ENCODE results near the gene EEF1AKMT4.

The EEF1AKMT4 gene

GRCh38 chr3:184248454-184249411 lies 739 bp upstream of the EEF1AKMT4 start, which contains the start of gene ALG3:
Gene ALG3 (minus strand): TSS chr3:184248962. CDS start chr3:184248940, 22 bp downstream.
- H3K79me2 ChIP-seq (ENCODE audit: control insufficient read depth, low read length), result peaks cover 56% of the 10 kb centered on the region
- no peaks in the 10 kb centered on the region for H3K27me3 ChIP-seq (ENCODE audit: control insufficient read depth, low read length)

DNA sequence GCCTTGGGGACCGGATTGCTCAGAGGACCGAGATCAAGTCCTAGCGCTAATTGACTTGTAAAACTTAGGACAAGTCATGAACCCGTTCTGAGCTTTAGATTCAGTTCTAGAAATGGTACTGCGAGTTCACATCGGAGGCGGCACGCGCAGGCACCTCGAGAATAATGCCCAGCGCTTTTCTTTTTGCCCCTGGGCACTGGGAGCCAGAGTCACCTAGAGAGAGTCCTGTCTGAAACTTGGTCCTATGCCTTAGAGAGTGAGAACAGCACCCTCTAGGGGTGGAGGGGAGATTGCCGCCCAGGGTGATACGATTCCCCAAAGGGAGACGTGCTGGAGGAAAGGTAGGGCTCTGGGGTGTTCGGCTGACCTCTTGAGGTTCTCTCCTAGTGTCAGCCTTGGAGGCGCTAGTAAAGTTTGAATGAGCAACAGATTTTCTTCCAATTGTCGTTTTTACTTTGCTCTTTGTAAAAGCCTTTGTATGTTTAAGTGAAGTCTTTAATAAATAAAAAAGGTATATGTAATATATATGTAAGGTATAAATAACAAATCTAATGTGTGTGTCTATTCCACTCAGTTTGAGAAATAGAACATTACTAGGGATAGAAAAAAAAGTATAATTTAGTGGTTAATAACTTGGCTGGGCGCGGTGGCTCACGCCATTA lies 826 bp downstream of the EEF1AKMT4 start:
- H3K79me2 ChIP-seq (ENCODE audit: control insufficient read depth, low read length), result peaks cover 60% of the 10 kb centered on the region
- peak overlapping the region; percentile 91 for H3K4me3 ChIP-seq (ENCODE audit: low read length)
- no peaks in the 10 kb centered on the region for H3K9me3 ChIP-seq (ENCODE audit: control insufficient read depth, insufficient read depth, low read length)
- H3K9me2 ChIP-seq (replicated peaks; ENCODE audit: control insufficient read depth, low read length), result no peaks in the 10 kb centered on the region
- peaks cover 4% of the 10 kb centered on the region for H3F3A ChIP-seq (ENCODE audit: control insufficient read depth, insufficient read depth)
- peak overlapping the region; percentile 100 for H3K4me2 ChIP-seq (ENCODE audit: low read length)
- H3K4me1 ChIP-seq (ENCODE audit: control insufficient read depth, low read length), result peaks cover 12% of the 10 kb centered on the region
- TF ChIP-seq, protein P1, sequence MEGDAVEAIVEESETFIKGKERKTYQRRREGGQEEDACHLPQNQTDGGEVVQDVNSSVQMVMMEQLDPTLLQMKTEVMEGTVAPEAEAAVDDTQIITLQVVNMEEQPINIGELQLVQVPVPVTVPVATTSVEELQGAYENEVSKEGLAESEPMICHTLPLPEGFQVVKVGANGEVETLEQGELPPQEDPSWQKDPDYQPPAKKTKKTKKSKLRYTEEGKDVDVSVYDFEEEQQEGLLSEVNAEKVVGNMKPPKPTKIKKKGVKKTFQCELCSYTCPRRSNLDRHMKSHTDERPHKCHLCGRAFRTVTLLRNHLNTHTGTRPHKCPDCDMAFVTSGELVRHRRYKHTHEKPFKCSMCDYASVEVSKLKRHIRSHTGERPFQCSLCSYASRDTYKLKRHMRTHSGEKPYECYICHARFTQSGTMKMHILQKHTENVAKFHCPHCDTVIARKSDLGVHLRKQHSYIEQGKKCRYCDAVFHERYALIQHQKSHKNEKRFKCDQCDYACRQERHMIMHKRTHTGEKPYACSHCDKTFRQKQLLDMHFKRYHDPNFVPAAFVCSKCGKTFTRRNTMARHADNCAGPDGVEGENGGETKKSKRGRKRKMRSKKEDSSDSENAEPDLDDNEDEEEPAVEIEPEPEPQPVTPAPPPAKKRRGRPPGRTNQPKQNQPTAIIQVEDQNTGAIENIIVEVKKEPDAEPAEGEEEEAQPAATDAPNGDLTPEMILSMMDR (IDR thresholded peaks at IDR 0.05; ENCODE audit: low read depth, low read length, poor library complexity, severe bottlenecking), result peak; percentile 92
- no peak for TF ChIP-seq EZH2phosphoT487 (IDR thresholded peaks at IDR 0.05; ENCODE audit: borderline replicate concordance, low read length)
- H3K27ac ChIP-seq (ENCODE audit: low read depth, low read length), result peak overlapping the region; percentile 86
- no peaks in the 10 kb centered on the region for H4K20me1 ChIP-seq (ENCODE audit: control insufficient read depth, insufficient read depth, low read depth, low read length)
- H3K27me3 ChIP-seq (ENCODE audit: control insufficient read depth, low read length), result no peaks in the 10 kb centered on the region
- H3K36me3 ChIP-seq (ENCODE audit: control insufficient read depth, low read length), result peaks cover 16% of the 10 kb centered on the region

More at GRCh38 chr3:184248454-184249411, 739 bp upstream of the EEF1AKMT4 start, which contains the start of gene ALG3:
- Histone ChIP-seq H3K4me1 (ENCODE audit: control insufficient read depth, low read length) (peaks cover 12% of the 10 kb centered on the region), H3K9me3 (ENCODE audit: control insufficient read depth, insufficient read depth, low read length) (no peaks in the 10 kb centered on the region), H3K36me3 (ENCODE audit: control insufficient read depth, low read length) (peaks cover 32% of the 10 kb centered on the region), H3K4me3 (ENCODE audit: low read length) (peak within 1 kb of the TSS; percentile 91), H3K27ac (ENCODE audit: low read depth, low read length) (peak within 1 kb of the TSS; percentile 86), H3K4me2 (ENCODE audit: low read length) (peak within 1 kb of the TSS; percentile 100), H4K20me1 (ENCODE audit: control insufficient read depth, insufficient read depth, low read depth, low read length) (no peaks in the 10 kb centered on the region), H3F3A (ENCODE audit: control insufficient read depth, insufficient read depth) (peaks cover 4% of the 10 kb centered on the region), H3K9me2 (replicated peaks; ENCODE audit: control insufficient read depth, low read length) (no peaks in the 10 kb centered on the region)
- TF ChIP-seq EZH2phosphoT487 (IDR thresholded peaks at IDR 0.05; ENCODE audit: borderline replicate concordance, low read length), result no peak
- TF ChIP-seq, protein P1 (IDR thresholded peaks at IDR 0.05; ENCODE audit: low read depth, low read length, poor library complexity, severe bottlenecking), result no peak

DNA sequence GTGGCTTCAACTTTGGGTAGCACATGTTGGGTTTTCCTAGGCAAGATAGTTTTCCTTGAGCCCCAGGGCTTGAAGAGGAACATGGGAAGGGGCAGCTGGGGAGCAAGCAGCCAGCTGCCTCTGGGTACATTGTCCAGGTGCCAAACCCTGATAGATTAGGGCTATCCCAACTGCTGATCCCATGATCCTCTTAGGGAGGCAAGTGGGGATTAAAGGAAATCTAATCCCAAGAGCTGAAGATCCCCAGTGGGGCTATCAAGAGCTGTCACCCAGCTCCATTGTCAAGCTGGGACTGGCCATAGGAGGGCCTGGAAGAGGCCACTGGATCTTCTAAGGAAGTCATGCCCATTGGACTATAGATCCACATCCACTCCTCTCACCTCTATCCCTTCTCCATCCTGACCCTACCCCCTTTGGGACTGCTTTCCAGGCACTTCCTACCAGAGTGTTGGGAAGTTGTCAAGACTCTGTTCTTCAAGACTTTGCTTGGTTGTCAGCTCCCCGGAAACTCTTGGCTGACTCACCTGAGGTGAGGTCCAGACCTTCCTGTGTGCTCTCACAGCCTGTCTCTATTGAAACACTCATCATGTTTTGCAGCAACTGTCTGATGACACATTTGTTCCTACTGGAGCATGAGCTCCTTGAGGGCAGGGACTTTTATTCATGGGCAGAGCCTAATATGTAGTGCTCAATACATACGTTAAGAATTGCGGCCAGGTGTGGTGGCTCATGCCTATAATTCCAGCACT lies 6.0 kb downstream of the EEF1AKMT4 start:
- Histone ChIP-seq H3K27me3 (ENCODE audit: control insufficient read depth, low read length) (peaks cover 5% of the 10 kb centered on the region), H3K4me2 (ENCODE audit: low read length) (no peak overlapping the region), H3K9me3 (ENCODE audit: control insufficient read depth, insufficient read depth, low read length) (no peaks in the 10 kb centered on the region), H3K36me3 (ENCODE audit: control insufficient read depth, low read length) (no peaks in the 10 kb centered on the region), H3K4me1 (ENCODE audit: control insufficient read depth, low read length) (peaks cover under 1% of the 10 kb centered on the region; the same call in 1 of the 2 replicates), H3K4me3 (ENCODE audit: low read length) (no peak overlapping the region), H3K79me2 (ENCODE audit: control insufficient read depth, low read length) (peaks cover 19% of the 10 kb centered on the region), H3F3A (ENCODE audit: control insufficient read depth, insufficient read depth) (no peaks in the 10 kb centered on the region; the same call in 1 of the 2 replicates), H4K20me1 (ENCODE audit: control insufficient read depth, insufficient read depth, low read depth, low read length) (no peaks in the 10 kb centered on the region), H3K9me2 (replicated peaks; ENCODE audit: control insufficient read depth, low read length) (no peaks in the 10 kb centered on the region), H3K27ac (ENCODE audit: low read depth, low read length) (no peak overlapping the region)
- no peak for TF ChIP-seq EZH2phosphoT487 (IDR thresholded peaks at IDR 0.05; ENCODE audit: borderline replicate concordance, low read length)
- TF ChIP-seq, protein P1 (IDR thresholded peaks at IDR 0.05; ENCODE audit: low read depth, low read length, poor library complexity, severe bottlenecking), result no peak
